GM23338 (cell line): ENCODE data around the gene SHCBP1L.

Experiments
- POLR2AphosphoS5 ChIP-seq: IDR thresholded peaks from 2 replicates; pipeline ENCODE4 v1.6.1; 2016; ENCODE audit warnings: antibody characterized with exemption, low read depth
- TF ChIP-seq, protein P1 (sequence below), 2 experiments: fragments of 200-600 bp in 1 of 2; sonication (generic) in 1 of 2; conservative IDR thresholded peaks; 2 replicates each; pipeline versions ENCODE4 v1.5.1 to v1.6.1; 2016 to 2017; ENCODE audit warnings: antibody characterized with exemption in 2 of 2, low read depth in 2 of 2, mild to moderate bottlenecking in 2 of 2, moderate library complexity in 1 of 2
- TF ChIP-seq, protein P2 (sequence below): fragments of 250-450 bp; sonication (Bioruptor Pico); IDR thresholded peaks from 2 replicates; pipeline ENCODE4 v1.5.0; 2020; ENCODE audit warnings: mild to moderate bottlenecking, moderate library complexity
- TF ChIP-seq, protein P3 (sequence below): IDR thresholded peaks from one replicate; pipeline ENCODE4 v1.6.1; 2018; ENCODE audit warnings: antibody characterized with exemption; ENCODE audit not compliant: unreplicated experiment

DNA sequence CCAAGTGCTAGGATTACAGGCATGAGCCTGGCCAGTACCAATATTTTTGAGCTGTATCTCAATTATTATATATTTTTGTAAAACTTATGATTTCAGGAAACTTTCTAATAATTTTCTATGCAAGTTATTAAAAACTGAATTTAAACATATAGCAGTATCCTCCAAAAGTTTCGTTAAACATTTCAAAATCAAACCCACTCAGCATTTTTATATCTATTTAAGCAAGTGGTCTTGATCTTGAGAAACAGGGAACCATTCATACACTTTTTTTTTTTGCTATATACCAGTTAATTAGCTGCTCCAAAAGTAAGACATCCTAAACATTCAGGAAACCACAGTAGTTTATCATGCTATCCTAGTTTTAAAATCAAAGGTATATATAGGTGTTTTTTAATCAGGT is 22.0 kb downstream of the SHCBP1L start:
- TF ChIP-seq, protein P1, sequence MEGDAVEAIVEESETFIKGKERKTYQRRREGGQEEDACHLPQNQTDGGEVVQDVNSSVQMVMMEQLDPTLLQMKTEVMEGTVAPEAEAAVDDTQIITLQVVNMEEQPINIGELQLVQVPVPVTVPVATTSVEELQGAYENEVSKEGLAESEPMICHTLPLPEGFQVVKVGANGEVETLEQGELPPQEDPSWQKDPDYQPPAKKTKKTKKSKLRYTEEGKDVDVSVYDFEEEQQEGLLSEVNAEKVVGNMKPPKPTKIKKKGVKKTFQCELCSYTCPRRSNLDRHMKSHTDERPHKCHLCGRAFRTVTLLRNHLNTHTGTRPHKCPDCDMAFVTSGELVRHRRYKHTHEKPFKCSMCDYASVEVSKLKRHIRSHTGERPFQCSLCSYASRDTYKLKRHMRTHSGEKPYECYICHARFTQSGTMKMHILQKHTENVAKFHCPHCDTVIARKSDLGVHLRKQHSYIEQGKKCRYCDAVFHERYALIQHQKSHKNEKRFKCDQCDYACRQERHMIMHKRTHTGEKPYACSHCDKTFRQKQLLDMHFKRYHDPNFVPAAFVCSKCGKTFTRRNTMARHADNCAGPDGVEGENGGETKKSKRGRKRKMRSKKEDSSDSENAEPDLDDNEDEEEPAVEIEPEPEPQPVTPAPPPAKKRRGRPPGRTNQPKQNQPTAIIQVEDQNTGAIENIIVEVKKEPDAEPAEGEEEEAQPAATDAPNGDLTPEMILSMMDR (conservative IDR thresholded peaks at IDR 0.05; ENCODE audit: low read depth in 2 of 2), result no peak
- no peak for TF ChIP-seq POLR2AphosphoS5
- TF ChIP-seq, protein P2, sequence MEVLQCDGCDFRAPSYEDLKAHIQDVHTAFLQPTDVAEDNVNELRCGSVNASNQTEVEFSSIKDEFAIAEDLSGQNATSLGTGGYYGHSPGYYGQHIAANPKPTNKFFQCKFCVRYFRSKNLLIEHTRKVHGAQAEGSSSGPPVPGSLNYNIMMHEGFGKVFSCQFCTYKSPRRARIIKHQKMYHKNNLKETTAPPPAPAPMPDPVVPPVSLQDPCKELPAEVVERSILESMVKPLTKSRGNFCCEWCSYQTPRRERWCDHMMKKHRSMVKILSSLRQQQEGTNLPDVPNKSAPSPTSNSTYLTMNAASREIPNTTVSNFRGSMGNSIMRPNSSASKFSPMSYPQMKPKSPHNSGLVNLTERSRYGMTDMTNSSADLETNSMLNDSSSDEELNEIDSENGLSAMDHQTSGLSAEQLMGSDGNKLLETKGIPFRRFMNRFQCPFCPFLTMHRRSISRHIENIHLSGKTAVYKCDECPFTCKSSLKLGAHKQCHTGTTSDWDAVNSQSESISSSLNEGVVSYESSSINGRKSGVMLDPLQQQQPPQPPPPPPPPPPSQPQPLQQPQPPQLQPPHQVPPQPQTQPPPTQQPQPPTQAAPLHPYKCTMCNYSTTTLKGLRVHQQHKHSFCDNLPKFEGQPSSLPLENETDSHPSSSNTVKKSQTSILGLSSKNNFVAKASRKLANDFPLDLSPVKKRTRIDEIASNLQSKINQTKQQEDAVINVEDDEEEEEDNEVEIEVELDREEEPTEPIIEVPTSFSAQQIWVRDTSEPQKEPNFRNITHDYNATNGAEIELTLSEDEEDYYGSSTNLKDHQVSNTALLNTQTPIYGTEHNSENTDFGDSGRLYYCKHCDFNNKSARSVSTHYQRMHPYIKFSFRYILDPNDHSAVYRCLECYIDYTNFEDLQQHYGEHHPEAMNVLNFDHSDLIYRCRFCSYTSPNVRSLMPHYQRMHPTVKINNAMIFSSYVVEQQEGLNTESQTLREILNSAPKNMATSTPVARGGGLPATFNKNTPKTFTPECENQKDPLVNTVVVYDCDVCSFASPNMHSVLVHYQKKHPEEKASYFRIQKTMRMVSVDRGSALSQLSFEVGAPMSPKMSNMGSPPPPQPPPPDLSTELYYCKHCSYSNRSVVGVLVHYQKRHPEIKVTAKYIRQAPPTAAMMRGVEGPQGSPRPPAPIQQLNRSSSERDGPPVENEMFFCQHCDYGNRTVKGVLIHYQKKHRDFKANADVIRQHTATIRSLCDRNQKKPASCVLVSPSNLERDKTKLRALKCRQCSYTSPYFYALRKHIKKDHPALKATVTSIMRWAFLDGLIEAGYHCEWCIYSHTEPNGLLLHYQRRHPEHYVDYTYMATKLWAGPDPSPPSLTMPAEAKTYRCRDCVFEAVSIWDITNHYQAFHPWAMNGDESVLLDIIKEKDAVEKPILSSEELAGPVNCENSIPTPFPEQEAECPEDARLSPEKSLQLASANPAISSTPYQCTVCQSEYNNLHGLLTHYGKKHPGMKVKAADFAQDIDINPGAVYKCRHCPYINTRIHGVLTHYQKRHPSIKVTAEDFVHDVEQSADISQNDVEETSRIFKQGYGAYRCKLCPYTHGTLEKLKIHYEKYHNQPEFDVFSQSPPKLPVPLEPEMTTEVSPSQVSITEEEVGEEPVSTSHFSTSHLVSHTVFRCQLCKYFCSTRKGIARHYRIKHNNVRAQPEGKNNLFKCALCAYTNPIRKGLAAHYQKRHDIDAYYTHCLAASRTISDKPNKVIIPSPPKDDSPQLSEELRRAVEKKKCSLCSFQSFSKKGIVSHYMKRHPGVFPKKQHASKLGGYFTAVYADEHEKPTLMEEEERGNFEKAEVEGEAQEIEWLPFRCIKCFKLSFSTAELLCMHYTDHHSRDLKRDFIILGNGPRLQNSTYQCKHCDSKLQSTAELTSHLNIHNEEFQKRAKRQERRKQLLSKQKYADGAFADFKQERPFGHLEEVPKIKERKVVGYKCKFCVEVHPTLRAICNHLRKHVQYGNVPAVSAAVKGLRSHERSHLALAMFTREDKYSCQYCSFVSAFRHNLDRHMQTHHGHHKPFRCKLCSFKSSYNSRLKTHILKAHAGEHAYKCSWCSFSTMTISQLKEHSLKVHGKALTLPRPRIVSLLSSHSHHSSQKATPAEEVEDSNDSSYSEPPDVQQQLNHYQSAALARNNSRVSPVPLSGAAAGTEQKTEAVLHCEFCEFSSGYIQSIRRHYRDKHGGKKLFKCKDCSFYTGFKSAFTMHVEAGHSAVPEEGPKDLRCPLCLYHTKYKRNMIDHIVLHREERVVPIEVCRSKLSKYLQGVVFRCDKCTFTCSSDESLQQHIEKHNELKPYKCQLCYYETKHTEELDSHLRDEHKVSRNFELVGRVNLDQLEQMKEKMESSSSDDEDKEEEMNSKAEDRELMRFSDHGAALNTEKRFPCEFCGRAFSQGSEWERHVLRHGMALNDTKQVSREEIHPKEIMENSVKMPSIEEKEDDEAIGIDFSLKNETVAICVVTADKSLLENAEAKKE (CRISPR knock-in tag), result no peak
- TF ChIP-seq, protein P3, sequence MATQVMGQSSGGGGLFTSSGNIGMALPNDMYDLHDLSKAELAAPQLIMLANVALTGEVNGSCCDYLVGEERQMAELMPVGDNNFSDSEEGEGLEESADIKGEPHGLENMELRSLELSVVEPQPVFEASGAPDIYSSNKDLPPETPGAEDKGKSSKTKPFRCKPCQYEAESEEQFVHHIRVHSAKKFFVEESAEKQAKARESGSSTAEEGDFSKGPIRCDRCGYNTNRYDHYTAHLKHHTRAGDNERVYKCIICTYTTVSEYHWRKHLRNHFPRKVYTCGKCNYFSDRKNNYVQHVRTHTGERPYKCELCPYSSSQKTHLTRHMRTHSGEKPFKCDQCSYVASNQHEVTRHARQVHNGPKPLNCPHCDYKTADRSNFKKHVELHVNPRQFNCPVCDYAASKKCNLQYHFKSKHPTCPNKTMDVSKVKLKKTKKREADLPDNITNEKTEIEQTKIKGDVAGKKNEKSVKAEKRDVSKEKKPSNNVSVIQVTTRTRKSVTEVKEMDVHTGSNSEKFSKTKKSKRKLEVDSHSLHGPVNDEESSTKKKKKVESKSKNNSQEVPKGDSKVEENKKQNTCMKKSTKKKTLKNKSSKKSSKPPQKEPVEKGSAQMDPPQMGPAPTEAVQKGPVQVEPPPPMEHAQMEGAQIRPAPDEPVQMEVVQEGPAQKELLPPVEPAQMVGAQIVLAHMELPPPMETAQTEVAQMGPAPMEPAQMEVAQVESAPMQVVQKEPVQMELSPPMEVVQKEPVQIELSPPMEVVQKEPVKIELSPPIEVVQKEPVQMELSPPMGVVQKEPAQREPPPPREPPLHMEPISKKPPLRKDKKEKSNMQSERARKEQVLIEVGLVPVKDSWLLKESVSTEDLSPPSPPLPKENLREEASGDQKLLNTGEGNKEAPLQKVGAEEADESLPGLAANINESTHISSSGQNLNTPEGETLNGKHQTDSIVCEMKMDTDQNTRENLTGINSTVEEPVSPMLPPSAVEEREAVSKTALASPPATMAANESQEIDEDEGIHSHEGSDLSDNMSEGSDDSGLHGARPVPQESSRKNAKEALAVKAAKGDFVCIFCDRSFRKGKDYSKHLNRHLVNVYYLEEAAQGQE, result no peak
